Endometrial microvascular endothelial cells (primary cell): ENCODE data around the gene ABCC1. TPM values are rescaled to one million over a fixed set of nuclear protein-coding genes. Genes with fewer than 3 reads are reported as not detected.
"Not testable (repeated sequence)": the region's sequence is repeated elsewhere in the genome, so short reads cannot be mapped to it uniquely, and the experiment has no call there.

ENCODE experiments used
- in situ Hi-C: cut with HindIII; loops from 2 replicates; pipeline ENCODE4 v1.10.0; 2017; ENCODE audit warnings: low sequenced_read_pairs, low pct_unique_long_range_greater_than_20kb; ENCODE audit errors: inconsistent ontology term
- total RNA-seq: library from RNA; depleted of rRNA; stranded (reverse); fragments of >200 nt; gene quantifications from one replicate; pipeline ENCODE4 v1.2.3, GENCODE V29; 2015; ENCODE audit errors: inconsistent ontology term

The ABCC1 gene
- total RNA-seq, 1 donor from 2014 or later, result 26.0 TPM

DNA sequence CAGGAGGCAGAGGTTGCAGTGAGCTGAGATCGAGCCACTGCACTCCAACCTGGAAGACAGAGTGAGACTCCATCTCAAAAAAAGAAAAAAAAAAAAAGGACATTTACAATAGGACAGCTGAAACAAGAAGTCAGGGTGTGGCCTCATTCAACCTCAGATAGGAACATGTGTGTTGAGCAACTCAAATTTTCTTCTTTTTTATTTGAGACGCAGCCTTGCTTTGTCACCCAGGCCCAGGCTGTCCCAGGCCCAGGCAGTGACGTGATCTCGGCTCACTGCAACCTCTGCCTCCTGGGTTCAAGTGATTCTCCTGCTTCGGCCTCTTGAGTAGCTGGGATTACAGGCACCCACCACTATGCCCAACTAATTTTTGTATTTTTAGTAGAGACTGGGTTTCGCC lies 12.6 kb upstream of the ABCC1 start:
- in situ Hi-C loops, result not testable (repeated sequence)

DNA sequence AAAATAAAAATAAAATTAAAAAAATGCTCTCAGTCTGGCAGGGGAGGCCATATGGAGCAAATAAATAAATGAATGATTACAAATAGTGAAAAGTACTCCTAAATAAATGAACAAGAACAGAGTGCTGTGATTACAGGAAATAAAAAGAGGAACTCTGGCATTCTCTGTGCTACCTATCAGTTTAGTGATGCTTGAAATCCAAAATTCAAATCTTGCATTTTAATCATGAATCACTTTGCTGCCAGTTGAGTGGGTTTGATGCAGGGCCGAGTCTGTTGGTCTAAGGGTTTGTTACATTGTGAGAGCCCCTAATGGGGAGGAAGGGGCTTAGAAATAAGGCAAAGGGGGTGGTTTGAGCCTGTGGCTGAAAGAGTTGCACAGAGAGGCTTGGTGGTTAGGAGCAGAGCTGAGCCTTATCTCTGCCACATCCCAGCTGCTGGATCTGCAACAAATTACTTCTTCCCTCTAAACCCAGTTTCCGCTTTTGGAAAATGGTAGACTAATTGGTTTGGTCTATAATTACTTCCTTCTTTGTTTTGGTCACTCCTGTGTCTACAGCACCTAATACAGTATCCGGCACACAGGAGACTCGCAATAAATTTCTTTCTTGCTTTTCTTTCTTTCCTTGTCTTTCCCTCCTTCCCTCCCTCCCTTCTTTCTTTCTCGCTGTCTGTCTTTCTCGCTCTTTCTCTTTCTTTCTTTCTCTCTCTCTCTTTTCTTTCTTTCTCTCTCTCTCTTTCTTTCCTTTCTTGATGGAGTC lies 6.3 kb upstream of the ABCC1 start:
- in situ Hi-C loops, result no loop called here

DNA sequence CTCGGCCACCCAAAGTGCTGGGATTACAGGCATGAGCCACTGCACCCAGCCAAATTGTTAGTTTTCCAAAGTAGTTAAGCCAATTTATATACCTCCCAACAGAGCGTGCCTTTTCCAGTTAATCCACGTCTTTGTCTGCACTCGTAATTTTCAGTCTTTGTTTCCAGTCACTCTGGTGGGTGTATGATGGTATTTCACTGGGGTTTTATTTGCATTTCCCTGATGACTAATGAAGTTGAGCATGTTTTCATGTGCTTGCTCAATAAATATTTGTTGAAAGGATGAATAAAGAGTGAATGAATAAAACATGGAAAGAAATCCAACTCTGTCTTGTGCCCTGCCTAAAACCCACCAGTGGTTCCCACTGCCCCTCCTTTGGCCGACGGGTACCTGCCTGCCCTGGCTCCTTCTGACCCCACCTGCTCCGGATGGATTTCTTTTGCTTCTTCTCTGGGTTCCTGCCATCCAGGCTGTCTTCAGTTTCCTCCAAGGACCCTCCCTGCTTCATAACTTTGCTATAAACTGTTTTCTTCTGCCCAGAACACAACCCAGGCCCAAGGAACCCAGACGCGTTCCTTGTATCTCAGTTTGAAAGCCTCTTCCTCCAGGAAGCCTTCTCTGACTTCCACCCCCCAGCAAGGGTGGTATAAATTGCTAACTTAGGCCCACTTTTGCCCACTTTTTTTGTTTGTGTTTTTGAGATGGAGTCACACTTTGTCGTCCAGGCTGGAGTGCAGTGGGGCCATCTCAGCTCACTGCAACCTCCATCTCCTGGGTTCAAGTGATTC lies 3.0 kb upstream of the ABCC1 start:
- in situ Hi-C loops, result no loop called here

DNA sequence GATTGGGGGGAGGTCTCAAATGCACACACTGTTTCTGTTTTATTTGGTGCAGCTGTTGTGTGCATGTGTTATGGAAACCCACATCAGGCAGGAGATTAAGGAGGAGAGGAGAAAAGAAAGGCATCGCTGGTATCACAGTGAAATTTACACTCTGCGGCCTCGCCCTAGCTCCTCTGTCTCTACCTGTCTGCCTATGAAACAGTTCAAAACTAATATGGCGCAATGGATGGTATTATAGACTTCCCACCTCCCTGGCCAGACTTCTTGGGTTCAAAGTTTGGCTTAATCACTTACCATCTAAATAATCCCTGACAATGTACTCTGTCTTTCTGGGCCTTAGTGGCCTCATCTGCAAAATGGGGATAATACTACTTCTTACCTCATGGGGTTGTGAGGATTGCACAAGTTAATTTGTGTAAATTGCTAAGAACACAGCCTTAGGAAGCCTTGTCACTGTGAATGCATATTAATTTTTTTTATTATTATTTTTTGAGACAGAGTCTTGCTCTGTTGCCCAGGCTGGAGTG lies 1.4 kb upstream of the ABCC1 start:
- in situ Hi-C loops, result no loop called here

DNA sequence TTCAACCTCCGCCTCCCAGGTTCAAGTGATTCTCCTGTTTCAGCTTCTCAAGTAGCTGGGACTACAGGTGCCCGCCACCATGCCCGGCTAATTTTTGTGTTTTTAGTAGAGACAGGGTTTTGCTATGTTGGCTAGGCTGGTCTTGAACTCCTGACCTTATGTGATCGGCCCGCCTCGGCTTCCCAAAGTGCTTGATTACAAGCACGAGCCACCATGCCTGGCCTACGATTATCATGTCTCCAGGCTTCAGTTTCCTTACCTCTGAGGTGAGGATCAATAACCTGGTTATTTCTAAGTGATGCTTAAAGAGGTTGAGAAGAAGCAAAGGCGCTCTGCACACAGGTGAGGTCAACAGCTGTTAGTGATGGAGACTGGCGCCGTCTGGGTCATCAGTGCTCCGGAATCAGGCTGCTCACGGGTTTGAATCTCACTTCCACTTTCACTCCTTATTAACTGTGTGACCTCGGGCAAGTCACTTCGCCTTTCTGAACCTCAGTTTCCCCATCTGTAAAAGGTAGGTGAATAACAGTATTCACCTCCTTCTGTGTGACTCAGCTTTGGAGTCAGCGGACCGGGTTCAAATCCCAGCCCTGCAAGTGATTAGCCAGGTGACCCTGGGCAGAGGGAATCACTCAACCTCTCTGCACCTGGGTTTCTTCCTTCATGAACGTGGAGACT lies 745 bp upstream of the ABCC1 start:
- in situ Hi-C loops, result no loop called here

DNA sequence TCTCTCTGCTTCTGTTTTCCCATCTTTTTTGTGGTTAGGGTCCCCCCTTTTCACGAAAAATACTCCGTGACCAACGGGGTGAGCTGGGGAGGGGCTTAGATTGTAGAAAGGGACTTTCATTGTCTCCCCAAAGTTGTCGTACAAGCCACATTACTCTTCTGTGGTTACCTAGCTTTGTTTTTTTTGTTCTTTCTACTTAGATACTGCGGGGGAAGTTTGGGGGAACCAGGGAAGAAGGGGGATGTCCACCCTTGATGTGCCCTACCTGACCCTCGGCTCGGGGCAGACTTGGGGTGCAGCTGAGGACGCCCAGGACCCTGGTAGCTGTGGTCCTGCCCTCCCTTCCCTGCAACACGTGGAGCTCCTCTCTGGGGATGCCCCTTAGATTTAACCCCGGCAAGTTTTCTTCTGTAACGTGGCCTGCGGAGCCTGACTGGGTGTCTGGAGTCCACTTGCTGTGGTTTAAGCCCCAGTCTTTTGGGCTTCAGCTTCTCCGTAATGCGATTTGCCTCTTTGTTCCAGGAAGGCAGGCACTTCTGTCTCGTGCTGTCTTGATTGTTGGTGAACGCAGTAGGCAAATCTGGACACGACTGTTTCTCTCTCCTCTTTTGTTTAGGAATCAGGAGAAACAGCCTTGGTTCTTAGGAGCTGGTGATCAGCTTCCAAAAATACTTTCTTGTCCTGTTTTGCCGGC lies 892 bp downstream of the ABCC1 start:
- in situ Hi-C loops, result no loop called here

DNA sequence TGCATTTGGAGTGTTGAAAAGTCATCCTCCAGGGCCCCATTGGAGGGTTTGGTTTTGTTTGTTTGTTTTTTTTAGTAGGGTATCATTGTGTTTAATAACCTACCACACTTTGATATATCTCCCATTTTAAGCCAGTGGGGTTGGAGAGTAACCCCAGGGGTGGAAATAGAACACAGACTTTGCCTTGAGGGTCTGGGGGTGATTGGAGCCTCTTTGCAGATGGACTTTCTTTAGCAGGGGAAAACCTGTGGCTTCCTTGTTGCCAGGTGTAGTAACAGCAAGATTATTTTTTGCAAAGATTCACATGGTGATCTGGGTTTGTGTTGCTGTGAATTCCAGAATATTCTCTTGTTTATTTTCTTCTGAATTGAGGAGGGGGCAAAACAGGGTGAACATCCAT lies 1.5 kb downstream of the ABCC1 start:
- in situ Hi-C loops, result no loop called here

DNA sequence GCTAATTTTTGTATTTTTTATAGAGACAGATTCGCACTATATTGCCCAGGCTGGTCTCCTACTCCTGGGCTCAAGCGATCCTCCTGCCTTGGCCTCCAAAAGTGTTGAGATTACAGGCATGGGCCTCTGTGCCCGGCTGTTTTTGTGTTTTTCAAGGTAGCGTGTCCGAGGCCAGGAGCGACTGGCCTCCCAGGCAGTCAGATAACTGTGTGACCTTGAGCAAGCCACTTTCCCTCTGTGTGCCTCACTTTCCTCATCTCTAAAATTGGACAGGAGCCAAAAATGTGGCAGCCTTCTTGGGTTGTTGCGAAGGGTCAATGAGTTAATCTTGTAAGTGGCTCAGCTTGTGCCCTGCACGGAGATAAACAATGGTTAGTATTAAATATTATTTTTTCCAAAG lies 2.4 kb downstream of the ABCC1 start:
- in situ Hi-C loops, result no loop called here

DNA sequence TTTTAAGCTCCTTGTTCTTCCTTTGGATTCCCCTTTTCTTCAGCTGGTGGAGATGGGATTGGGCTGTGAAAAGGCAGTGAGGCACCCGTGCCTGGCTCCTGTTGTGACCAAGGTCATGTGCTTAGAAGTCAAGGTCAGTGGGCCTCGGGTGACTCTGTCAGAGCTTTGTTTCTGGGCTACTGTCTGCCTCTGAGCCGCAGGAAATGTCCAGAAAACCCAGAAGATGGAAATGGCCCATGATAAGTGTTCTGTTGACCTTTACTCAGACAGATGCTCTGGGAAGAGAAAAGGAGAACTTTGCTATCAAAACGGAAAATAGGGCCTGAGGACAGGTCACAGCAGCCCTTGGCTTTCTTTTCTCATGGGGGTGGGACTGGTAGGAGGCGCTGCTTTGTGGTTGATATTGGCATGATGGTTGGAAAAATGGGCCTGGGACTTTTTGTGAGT lies 2.9 kb downstream of the ABCC1 start:
- in situ Hi-C loops, result no loop called here

DNA sequence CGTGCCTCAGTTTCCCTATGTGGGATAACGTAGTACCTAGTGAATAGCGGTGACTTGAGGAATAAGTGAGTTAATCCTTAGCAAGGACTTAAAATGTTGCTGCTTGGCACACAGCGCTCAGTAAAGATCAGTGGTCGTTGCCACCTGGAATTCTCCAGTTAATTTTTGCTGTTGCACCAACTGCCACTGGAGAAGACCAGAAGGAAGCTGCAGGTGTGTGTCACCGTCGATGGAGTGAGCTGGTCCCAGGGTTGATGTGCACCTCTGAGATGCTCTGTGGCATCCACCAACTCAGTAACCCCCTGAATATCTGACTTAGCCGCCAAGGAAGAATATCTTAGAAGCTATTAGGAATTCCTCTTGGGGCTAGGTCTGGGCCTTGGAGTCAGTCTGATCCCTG lies 4.1 kb downstream of the ABCC1 start:
- in situ Hi-C loops, result no loop called here

DNA sequence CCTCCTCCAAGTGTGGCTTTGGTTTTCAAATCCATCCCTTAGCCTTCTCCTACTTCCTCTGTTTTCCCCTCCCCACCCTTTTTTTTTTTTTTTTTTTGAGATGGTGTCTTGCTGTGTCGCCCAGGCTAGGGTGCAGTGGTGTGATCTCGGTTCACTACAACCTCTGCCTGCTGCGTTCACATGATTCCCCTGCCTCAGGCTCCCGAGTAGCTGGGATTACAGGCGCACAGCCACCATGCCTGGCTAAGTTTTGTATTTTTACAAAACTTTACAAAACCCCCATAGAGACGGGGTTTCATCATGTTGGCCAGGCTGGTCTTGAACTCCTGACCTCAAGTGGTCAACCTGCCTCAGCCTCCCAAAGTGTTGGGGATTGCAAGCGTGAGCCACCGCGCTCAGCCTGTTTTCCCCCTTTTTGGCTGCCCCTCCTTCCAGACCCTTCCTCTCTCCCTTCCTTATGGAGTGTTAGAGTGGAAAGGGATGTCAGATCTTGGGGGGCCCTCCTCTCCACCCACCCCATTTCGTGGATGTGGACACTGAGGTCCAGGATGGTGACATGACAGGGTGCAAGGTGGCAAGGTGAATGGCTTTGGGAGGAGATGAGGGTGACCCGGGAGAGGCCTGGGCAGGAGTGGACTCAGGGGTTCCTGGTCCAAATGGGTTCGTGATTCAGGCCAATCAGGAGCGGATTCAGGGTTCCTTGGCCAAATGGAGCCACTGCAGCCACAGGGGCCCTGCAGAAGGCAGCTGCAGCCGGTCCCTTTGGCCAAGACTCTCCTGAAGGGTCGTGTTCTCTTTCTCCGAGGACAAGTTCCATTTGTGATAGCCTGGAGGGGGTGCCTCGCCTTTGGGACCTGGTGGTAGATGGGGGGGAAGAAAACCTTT lies 4.8 kb downstream of the ABCC1 start:
- in situ Hi-C loops, result no loop called here

DNA sequence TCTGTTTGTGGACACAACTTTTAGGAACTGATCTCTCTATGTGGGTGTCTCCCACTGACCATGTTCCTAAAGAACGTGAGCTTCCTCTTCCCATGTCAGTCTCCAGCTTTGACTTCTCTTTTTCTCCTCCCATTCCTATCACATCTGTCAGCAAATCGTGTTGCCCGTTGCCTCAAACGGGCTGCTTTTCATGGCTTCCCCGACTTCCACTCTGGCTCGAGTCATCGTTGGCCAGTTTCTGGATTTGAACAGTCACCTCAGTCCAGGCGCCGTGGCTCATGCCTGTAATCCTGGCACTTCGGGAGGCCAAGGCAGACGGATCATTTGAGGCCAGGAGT lies 5.4 kb downstream of the ABCC1 start:
- in situ Hi-C loops, result no loop called here

DNA sequence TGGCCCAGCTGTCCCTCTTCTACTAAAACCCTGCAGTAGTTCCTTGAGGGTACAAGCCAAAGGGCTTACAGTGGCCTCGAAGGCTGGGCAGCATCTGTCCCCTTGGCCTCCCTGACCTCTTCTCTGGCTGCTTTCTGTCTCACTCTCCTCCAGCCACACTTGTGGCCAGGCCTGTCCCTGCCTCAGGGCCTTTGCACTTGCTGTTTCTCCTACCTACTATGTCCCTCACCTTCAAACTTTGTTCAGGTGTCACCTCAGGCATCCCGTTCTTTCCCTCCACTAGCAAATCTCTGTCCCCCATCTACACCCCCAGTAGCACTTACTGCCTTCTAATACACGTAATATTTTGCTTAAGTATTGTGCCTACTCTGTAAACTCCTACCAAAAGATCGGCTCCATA lies 6.0 kb downstream of the ABCC1 start:
- in situ Hi-C loops, result no loop called here

DNA sequence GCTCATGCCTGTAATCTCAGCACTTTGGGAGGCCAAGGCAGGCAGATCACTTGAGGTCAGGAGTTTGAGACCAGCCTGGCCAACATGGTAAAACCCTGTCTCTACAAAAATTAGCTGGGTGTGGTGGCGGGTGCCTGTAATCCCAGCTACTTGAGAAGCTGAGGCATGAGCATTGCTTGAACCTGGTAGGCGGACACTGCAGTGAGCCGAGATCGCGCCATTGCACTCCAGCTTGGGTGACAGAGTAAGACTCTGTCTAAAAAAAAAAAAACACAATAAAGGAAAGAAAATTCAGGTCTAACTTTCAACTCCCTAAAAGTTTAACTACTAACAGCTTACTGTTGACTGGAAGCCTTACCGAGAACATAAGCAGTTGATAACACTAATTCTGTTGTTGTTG lies 6.7 kb downstream of the ABCC1 start:
- in situ Hi-C loops, result not testable (repeated sequence)

DNA sequence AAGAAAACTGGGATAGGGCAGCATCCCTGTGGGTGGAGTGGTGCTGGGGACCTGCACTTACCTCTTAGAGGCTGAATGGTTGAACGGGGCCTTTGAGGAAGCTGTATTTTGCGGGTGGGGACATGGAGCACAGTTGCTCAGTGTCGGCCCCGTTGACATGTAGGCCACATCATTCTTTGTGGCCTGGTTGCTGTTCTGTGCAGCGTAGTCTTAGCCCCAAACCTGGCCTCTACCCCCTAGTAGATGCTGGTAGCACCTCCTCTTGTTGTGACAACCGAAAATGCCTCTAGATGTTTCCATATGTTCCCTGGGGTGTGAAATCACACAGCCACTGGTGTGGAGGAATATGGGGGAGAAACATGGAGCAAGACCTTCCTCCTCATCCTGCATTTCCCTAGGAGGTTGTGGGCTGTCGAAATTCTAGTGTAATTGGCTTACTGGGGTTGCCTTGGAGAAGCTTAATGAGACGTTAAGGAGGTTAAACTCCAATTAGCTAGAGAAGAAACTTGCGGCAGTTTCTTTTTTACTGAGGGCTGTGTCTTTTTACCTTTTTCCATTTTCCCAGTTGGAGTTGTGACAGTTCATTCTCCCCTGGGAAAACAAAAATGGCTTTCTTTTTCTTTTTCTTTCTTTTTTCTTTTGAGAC lies 9.4 kb downstream of the ABCC1 start:
- in situ Hi-C loops, result no loop called here

DNA sequence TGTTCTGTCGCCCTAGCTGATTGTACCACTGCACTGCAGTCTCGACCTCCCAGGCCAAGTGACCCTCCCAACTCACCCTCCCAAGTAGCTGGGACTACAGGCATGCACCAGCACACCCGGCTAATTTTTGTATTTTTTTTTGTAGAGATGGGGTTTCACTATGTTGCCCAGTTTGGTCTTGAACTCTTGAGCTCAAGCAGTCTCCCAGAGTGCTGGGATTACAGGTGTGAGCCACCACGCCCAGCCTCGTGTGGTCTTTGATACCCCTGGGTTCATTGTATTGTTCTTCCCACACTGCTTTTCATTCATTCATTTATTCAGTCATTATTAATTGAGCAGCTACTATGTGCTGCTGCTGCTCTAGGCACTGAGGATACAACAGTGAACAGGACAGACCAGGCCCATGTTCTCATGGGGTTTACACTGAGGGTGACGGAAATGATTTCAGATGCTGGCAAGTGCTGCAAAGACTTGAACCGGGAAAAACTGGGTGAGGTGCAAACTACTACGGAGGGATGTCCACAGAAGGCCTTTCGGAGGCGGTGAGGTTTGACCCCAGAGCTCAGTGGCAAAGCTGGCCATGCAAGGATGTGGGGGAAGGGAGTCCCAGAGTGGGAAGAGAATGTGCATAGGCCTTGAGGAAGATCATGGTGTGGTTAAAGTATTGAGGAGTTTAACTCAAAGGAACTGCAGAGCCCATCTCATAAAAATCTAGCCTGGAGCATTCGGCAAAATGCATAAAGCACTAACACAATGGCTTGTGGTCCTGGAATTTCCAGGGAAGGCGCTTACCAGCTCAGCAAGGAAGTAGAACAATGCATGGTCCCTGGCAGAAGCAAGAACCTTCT lies 10.9 kb downstream of the ABCC1 start:
- in situ Hi-C loops, result no loop called here

DNA sequence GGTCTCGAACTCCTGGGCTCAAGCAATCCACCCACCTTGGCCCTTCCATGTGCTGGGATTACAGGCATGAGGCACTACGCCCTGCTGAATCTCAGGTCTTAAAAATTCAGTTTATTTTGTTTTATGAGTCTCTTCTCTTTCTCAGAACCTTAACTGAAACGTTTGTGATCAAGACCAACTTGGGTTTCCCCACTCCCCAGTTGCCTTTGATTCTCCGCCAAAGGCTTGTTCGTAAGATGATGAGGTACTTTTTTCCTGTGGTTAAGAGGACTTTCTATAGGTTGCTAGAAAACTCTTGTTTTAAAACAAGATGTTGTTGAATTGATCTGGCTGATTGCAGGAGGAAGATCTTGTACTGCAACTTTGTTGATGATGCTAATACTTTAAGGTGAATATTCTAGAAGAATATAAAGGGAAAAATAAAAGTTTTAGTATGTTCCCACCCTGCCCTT lies 11.7 kb downstream of the ABCC1 start:
- in situ Hi-C loops, result no loop called here
